Activated CD4-positive, alpha-beta T cell treated with anti-CD3 and anti-CD28 coated beads, Interleukin-2, amount 10 ng/mL, durations not matched to agents 7 days and 5 days (primary cell): ENCODE measurements around the gene MZT2B. TPM values are rescaled to one million over a fixed set of nuclear protein-coding genes. Genes with fewer than 3 reads are reported as not detected.
"Not testable (repeated sequence)": the region's sequence is repeated elsewhere in the genome, so short reads cannot be mapped to it uniquely, and the experiment has no call there.

Experiments used
- CTCF ChIA-PET: fragments of 350-600 bp; sonication (Branson Sonifier 250); formaldehyde crosslinking; loops from one replicate; lab custom pipeline; 2021; ENCODE audit warnings: antibody characterized with exemption; lab: Charles Lee
- POLR2A ChIA-PET: fragments of 350-600 bp; sonication (Branson Sonifier 250); formaldehyde crosslinking; loops from one replicate; lab custom pipeline; 2021; ENCODE audit warnings: antibody characterized with exemption; lab: Charles Lee
- DNase-seq: peaks from one replicate; pipeline ENCODE4 v3.0.0-alpha.2; 2020
- H3K27ac Mint-ChIP-seq: one replicate; pipeline ENCODE4 v1.8.0; 2021; ENCODE audit warnings: mild to moderate bottlenecking, moderate library complexity, mixed read lengths
- H3K27me3 Mint-ChIP-seq: one replicate; pipeline ENCODE4 v1.8.0; 2021; ENCODE audit warnings: mixed read lengths
- H3K36me3 Mint-ChIP-seq: one replicate; pipeline ENCODE4 v1.8.0; 2021; ENCODE audit warnings: low read depth, mixed read lengths
- H3K4me1 Mint-ChIP-seq: one replicate; pipeline ENCODE4 v1.8.0; 2021; ENCODE audit warnings: mixed read lengths
- H3K4me3 Mint-ChIP-seq: one replicate; pipeline ENCODE4 v1.8.0; 2021; ENCODE audit warnings: mild to moderate bottlenecking, moderate library complexity, mixed read lengths
- H3K9me3 Mint-ChIP-seq: one replicate; pipeline ENCODE4 v1.8.0; 2021; ENCODE audit warnings: mixed read lengths
- total RNA-seq, 2 experiments: library from RNA; stranded (reverse); gene quantifications; one replicate each; pipeline ENCODE4 v1.2.3, GENCODE V29; 2021

The MZT2B gene
- total RNA-seq, 2 experiments from 2014 or later = 387 to 417 TPM

DNA sequence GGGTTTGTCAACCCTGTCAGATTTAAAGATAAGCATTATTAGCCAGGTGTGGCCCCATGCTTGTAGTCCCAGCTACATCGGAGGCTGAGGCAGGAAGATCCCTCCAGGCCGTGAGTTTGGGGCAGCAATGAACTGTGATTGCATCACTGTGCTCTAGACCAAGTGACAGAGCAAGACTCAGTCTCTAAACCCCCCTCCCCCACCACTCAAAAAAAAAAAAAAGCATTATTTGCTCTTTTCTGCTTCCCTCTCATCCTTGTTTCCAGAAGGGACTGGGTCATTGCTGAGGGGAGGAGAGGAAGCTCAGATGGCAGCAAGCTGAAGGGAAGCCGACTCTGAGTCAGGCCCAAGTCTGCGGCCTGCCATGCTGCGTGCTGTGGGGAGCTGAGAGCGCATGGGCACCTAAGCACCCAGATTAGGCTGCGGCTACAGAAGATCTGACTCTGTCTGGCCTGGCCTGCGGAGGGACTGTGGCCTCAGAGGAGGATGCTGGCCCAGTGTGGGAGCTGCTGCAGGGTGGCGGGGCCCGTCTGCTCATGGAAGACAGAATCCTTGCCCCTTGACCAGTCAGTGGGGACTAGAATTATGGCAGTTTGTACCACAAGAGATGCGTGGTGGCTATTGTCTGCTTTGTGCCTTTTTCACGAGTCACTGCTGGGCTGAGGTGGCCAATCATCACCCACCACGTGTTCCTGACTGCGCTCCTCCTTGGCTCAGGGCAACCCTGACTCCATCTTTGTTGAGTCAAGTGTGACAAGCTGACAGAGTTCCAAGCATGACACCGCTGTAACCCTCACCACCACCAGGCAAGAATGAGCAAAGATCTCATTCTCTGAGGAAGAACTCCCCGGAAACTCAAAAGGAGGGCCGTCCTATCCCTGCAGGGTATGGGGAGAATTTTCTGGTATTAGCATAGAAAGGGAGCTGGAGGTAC, 6.1 kb downstream of the MZT2B start:
- H3K4me3 Mint-ChIP-seq, H3K9me3 Mint-ChIP-seq, H3K27me3 Mint-ChIP-seq, POLR2A ChIA-PET, H3K36me3 Mint-ChIP-seq, H3K27ac Mint-ChIP-seq, DNase-seq: not testable (repeated sequence)
- H3K4me1 Mint-ChIP-seq = peaks cover 21% of the 10 kb centered on the region
- CTCF ChIA-PET = interaction anchor here (1.1 to 1.3 kb wide), 2 partner anchors 140 to 145 kb away, joined by 3 to 4 read pairs; no protein-coding TSS in a partner anchor

DNA sequence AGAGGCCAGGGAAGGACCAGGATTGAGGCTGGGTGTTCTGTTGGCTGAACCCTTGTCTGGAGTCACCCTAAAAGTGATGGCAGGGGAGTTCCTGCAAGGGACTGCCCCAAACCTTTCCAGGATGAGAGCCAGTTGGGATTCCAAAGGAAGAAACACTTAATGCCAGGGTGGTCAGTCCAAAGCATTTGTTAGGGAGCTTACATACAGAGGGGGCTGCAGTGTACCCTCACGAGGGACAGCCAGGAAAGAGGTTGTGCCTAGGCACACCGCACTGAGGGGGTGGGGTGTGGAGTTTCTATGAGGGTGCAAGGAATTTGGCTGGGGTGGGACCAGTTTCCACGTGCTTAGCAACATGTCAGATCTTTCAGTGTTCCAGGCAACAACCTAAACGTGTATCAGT, 6.9 kb downstream of the MZT2B start:
- peaks cover 14% of the 10 kb centered on the region for H3K4me1 Mint-ChIP-seq
- POLR2A ChIA-PET, H3K27me3 Mint-ChIP-seq, DNase-seq, H3K36me3 Mint-ChIP-seq, H3K27ac Mint-ChIP-seq, H3K9me3 Mint-ChIP-seq, H3K4me3 Mint-ChIP-seq: not testable (repeated sequence)
- CTCF ChIA-PET = interaction anchor here (1.1 kb wide), 1 partner anchor 139 kb away, joined by 3 read pairs; no protein-coding TSS in a partner anchor

DNA sequence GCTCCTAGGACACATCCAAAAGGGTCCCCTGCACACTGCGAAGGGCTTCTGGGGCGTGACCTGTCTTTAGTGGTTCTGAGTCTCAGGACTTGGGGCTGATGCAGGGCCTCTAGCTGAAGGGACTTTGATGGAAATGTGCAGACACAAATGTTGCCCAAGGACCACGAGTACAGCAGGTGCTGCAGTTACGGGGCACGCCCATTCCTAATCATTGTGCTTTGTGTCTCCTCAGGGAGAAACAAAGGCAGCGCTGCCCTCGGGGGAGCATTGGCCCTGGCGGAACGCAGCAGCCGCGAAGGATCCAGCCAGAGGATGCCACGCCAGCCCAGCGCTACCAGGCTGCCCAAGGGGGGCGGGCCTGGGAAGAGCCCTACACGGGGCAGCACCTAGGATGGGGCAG, 8.2 kb downstream of the MZT2B start:
- H3K27me3 Mint-ChIP-seq = no peaks in the 10 kb centered on the region
- POLR2A ChIA-PET = no interaction called here
- H3K9me3 Mint-ChIP-seq = no peaks in the 10 kb centered on the region
- DNase-seq = no peak
- no peak overlapping the region for H3K27ac Mint-ChIP-seq
- no peak overlapping the region for H3K4me3 Mint-ChIP-seq
- CTCF ChIA-PET = no interaction called here
- peaks cover 7% of the 10 kb centered on the region for H3K4me1 Mint-ChIP-seq
- peaks cover 6% of the 10 kb centered on the region for H3K36me3 Mint-ChIP-seq

DNA sequence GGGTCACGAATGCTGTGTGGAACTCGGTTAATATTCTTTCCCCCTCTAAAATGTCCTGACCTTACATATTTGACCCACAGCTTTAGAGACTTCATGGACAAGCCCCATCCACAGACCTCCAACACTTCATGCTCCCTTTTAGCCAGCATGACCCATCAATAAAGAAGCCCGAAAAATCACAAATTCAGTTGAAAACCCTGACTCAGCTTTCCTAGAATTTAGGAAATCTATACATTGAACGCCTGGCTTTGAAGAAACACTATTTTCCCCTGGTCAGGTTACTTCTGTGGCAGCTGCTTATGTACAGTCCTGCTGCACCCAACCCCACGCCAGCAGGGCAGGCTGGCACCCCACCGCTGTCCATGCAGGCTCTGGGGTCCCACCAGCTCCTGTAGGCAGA, 9.3 kb downstream of the MZT2B start:
- H3K4me3 Mint-ChIP-seq, H3K9me3 Mint-ChIP-seq, H3K36me3 Mint-ChIP-seq, CTCF ChIA-PET, POLR2A ChIA-PET, DNase-seq, H3K4me1 Mint-ChIP-seq, H3K27me3 Mint-ChIP-seq: not testable (repeated sequence)
- peak overlapping the region; percentile 55 for H3K27ac Mint-ChIP-seq

DNA sequence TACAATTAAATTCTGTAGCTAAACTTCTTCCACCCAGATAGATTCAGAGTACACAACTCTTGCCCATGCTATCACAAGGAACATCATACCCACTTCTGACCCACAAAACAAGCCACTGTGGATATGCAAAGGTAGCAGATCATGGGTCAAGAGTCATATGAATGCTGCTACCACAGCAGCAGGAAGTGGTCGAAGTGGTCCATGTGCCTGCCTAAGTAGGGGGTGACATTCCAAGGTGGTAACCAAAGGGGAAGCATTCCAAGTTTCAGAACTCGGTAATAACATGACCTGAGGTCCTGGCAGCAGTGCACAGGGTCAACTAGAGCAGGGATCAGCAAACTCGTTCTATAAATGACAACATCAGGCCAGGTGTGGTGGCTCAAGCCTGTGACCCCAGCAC, 10.4 kb downstream of the MZT2B start:
- CTCF ChIA-PET, POLR2A ChIA-PET, H3K27me3 Mint-ChIP-seq, H3K4me3 Mint-ChIP-seq, DNase-seq, H3K27ac Mint-ChIP-seq, H3K4me1 Mint-ChIP-seq, H3K9me3 Mint-ChIP-seq, H3K36me3 Mint-ChIP-seq: not testable (repeated sequence)

DNA sequence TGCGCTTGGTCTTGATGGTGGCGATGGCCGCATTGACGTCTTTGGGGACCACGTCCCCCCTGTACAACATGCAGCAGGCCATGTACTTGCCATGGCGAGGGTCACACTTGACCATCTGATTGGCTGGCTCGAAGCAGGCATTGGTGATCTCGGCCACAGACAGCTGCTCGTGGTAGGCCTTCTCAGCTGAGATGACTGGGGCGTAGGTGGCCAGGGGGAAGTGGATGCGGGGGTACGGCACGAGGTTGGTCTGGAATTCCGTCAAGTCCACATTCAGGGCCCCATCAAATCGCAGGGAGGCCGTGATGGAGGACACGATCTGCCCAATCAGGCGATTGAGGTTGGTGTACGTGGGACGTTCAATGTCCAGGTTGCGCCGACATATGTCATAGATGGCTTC, 11.8 kb downstream of the MZT2B start:
- H3K36me3 Mint-ChIP-seq, POLR2A ChIA-PET, H3K27ac Mint-ChIP-seq, H3K27me3 Mint-ChIP-seq, H3K9me3 Mint-ChIP-seq, DNase-seq, H3K4me1 Mint-ChIP-seq, CTCF ChIA-PET, H3K4me3 Mint-ChIP-seq: not testable (repeated sequence)

DNA sequence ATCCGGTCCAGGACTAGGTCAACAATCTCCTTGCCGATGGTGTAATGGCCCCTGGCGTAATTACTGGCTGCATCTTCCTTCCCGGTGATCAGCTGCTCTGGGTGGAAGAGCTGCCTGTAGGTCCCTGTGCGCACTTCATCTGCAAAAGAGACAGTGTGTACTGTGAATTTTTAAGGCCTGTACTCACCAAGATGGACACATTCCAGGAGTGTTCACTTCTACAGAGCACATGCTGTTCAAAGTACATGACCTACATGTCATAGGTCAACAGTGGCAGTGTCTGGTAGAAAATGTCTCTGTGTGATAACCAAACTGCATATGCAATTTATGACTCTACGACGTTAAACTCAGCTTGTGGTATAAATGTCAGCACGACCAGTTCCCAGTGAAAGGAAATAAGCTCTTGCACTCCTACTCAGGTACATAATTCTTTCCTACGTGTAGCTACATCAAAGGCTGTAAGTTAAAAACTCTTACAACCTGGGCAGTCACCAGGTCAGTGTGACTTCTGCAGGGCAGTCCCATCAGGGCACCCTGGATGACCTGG, 13.1 kb downstream of the MZT2B start:
- CTCF ChIA-PET, H3K36me3 Mint-ChIP-seq, H3K27ac Mint-ChIP-seq, POLR2A ChIA-PET, H3K4me1 Mint-ChIP-seq, H3K4me3 Mint-ChIP-seq, DNase-seq, H3K27me3 Mint-ChIP-seq, H3K9me3 Mint-ChIP-seq: not testable (repeated sequence)

DNA sequence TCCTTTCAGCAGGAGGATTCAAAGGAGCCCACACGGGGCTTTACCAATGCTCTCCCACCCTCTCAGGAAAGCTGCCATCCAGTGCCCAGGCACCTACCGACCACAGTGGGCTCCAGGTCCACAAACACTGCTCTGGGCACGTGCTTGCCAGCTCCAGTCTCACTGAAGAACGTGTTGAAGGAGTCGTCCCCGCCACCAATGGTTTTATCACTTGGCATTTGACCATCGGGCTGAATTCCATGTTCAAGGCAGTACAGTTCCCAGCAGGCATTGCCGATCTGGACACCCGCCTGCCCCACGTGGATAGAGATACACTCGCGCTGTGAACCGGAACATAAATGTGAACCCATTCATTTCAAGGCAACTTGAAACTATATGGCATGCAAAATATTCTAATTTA, 14.0 kb downstream of the MZT2B start:
- H3K36me3 Mint-ChIP-seq, POLR2A ChIA-PET, H3K4me3 Mint-ChIP-seq, H3K4me1 Mint-ChIP-seq, H3K27me3 Mint-ChIP-seq, CTCF ChIA-PET, H3K9me3 Mint-ChIP-seq, DNase-seq, H3K27ac Mint-ChIP-seq: not testable (repeated sequence)

DNA sequence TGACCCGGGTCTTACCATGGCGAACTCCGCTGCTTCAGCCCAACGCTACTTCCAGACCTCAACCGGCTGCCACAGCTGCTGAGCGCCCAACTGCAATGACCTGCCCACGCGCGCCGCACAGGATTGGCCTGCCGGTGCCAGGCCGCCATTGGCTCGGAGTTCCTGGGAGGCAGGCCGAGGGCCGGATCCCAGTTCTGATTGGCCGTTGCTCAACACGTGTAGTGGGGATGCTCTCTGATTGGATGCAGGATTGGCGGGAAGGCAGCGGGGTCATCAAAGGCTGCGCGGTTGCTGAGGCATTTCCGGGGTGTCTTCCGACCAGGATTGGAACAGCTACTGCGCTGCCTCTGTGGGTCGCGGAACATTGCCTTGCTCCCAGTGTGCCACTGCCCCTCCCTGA, 16.3 kb downstream of the MZT2B start, which contains the start of gene TUBA3E:
Gene TUBA3E (minus strand): TSS at position 97 of the 400 bp plus-strand sequence. CDS start 79 bp downstream, at position 18.
- Mint-ChIP-seq H3K4me3 (no peak within 1 kb of the TSS), H3K4me1 (no peaks in the 10 kb centered on the region), H3K9me3 (no peaks in the 10 kb centered on the region), H3K27ac (no peak within 1 kb of the TSS), H3K36me3 (no peaks in the 10 kb centered on the region), H3K27me3 (no peaks in the 10 kb centered on the region)
- DNase-seq = no peak
- ChIA-PET CTCF (no interaction called here), POLR2A (no interaction called here)

DNA sequence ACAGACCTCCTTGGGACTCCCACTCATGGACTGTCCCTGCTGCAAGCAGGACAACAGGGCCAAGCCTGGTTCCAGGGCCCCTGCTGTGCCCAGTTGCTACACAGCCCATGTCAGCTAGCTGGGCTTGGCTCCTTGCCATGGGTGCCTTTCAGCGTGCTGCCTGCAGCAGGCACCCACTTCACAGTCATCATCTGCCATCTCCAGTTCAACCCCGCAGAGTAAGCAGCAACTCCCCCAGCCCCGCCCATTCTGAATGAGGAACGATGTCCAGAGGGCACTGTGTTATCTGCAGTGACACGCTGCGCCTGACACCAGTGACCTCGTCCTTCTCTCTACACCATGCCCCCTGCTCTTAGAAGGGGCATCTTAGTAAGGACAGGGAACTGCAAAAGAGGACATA, 20.5 kb downstream of the MZT2B start:
- CTCF ChIA-PET, DNase-seq, H3K4me1 Mint-ChIP-seq, H3K27me3 Mint-ChIP-seq, H3K27ac Mint-ChIP-seq, POLR2A ChIA-PET, H3K9me3 Mint-ChIP-seq, H3K4me3 Mint-ChIP-seq, H3K36me3 Mint-ChIP-seq: not testable (repeated sequence)

DNA sequence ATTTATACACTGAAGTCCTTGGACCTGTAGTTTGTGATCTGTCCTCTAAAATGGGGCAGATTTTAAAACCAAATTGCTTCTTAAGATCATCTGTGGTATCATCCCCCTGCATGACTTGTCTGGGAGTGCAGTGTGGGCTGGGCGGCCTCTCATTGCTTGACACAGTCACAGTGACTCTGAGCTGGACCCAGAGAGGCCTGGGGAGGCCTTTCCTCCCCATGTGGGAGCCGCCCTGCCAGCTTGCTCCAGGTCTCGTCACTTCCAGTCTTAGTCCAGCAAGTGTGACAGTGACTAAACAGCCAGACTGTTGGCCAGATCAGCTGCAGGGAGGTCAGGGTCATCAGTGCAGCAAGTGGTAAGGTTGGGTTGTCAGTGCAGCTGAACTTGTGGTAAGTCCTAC, 21.1 kb downstream of the MZT2B start:
- H3K4me1 Mint-ChIP-seq, DNase-seq, CTCF ChIA-PET, H3K27me3 Mint-ChIP-seq, H3K27ac Mint-ChIP-seq, H3K36me3 Mint-ChIP-seq, H3K4me3 Mint-ChIP-seq, H3K9me3 Mint-ChIP-seq, POLR2A ChIA-PET: not testable (repeated sequence)

DNA sequence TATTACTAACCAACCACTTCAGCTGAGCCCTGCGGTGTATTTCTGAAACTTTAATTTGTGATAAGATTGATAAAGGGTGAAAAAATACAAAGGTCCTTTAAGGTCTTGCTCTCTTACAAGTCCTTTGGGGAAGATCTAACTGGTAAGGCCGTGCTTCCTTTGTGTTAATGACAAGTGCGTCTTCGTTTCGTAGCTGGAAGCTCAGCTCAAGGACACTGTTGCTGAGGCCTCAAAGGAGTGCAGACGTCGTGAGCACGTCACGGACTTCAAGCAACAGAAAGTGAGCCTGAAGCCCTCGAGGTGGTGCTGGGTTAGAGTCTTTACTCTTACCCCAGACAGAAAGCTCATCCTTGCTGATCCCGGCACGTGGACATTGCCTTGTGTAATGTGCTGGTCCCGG, 25.0 kb downstream of the MZT2B start:
- DNase-seq, POLR2A ChIA-PET, H3K27ac Mint-ChIP-seq, H3K9me3 Mint-ChIP-seq, CTCF ChIA-PET, H3K36me3 Mint-ChIP-seq, H3K4me3 Mint-ChIP-seq, H3K4me1 Mint-ChIP-seq: not testable (repeated sequence)
- peaks cover 11% of the 10 kb centered on the region for H3K27me3 Mint-ChIP-seq

DNA sequence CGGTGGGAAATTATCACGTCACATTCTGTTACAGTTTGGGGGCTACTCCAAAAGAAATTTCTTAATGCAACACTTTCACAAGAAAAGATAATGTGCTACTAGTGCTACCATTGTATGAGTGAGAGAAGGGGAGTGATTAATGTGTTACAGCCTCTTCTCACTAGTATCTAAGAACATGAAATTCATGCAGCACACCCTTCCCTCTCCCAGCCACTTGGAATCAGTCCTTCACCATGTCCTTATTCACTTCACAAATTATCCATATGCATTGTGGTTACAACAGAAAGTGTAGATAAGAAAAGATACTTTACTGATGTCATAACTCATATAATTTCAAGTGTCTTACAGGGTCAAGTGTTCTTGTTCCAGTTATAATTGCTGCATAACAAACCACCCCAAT, 37.1 kb downstream of the MZT2B start:
- POLR2A ChIA-PET, CTCF ChIA-PET: not testable (repeated sequence)

More for the DNA sequence above, 37.1 kb downstream of the MZT2B start:
- H3K4me3 Mint-ChIP-seq, H3K4me1 Mint-ChIP-seq, H3K9me3 Mint-ChIP-seq, H3K27ac Mint-ChIP-seq, DNase-seq, H3K36me3 Mint-ChIP-seq: not testable (repeated sequence)
- H3K27me3 Mint-ChIP-seq = peaks cover 28% of the 10 kb centered on the region
